HG02610 (cell line): ENCODE data around the gene CCDC93.

Experiments
- ATAC-seq: cut with Tn5 transposase; IDR thresholded peaks from one replicate; pipeline ENCODE4 v1.9.1; 2021; ENCODE audit warnings: mild to moderate bottlenecking, moderate library complexity; ENCODE audit not compliant: unreplicated experiment

CCDC93 gene

GRCh38 chr2:117958186-117958585 is 55.7 kb downstream of the CCDC93 start:
- ATAC-seq, result no peak

DNA sequence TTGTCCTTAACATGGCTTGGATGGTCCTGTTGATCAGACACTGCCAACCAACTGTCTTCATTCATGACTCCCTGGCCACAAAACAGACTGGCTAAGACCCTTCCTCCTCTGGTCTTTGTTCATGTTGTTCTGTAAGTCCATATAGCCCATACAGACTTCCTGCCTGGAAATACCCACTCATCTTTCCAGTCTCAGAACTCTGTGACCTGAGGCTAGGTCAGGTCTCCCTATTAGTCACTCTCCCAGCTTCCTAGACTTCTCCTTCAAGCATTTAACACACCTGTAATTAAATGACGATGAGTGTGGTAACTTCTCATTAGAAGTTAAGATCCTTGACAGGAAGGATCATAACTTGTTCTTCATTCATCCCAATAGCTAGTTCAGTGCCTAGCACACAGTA is 56.3 kb downstream of the CCDC93 start:
- no peak for ATAC-seq

DNA sequence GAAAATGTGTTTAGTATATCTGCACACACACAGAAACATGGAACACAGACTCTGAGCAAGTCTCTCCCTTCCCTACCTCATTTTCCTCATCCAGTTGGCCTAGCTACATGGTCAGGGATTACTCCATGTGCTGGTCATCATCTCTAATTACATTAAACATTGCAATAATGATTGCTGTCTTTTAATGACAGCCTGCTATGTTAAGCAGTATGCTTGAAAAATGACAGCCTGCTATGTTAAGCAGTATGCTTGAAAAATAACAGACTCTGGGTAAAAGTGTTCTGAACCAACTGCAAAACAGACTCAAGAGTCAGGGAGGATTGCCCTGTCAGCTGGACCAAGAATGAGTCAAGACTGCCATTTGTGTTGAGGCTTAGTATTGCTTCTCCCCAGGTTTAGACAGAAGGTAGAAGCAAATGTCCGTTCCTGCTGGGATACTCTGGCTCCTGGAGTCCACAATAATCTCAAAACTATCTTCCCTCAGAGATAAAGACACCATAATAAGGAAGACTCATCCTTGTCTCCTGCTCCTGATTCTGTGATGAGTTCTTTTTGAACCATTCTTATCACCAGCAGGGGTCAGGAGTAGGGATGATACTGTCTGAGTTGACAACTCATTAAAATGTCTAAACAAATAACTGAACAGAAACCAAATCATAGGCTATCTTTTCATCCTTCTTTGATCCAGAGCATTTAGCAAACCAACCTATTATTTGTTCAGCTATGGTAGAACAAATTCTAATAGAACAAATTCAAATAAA is 57.7 kb downstream of the CCDC93 start:
- ATAC-seq, result no peak

DNA sequence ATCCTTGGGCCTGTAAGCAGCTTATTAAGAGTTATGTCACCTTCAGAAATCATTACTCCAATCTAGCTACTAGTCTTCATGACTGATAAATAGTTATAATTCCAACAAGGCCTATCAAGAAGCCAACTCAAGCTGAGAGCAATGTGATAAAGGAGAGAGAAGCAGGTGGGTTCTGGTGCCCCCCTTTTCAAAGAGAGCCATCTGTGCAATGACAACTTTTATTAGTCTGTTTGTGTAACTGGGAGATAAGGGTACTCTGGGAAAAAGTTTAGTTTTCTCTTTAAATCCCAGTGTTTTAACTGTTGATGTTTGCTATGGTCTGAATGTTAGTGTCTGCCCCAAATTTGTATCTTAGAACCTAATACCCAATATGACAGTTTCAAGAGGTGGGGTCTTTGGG is 60.6 kb downstream of the CCDC93 start:
- no peak for ATAC-seq

- ATAC-seq, result no peak
These were observed 61.2 kb downstream of the CCDC93 start for GRCh38 chr2:117952701-117953100.

GRCh38 chr2:117952228-117952627 is 61.6 kb downstream of the CCDC93 start:
- ATAC-seq, result no peak

DNA sequence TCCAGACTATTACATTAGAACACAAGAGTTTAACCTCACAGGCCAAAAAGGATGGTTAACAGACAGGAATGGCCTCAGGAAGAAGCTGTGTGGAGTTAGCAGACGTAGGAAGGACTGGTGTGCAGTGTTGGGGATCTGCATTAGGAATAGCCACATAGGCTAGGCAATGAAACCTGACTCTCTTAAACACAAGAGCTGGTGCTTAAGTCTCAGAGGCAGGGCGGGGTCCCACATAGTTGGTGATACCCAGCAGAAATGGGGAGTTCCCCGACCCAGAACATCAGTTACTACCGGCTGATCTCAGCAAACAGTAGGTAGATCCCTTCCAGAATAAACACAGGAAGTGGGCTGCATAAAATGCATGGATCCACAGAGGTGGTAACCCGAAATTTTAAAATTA is 64.1 kb downstream of the CCDC93 start:
- no peak for ATAC-seq

DNA sequence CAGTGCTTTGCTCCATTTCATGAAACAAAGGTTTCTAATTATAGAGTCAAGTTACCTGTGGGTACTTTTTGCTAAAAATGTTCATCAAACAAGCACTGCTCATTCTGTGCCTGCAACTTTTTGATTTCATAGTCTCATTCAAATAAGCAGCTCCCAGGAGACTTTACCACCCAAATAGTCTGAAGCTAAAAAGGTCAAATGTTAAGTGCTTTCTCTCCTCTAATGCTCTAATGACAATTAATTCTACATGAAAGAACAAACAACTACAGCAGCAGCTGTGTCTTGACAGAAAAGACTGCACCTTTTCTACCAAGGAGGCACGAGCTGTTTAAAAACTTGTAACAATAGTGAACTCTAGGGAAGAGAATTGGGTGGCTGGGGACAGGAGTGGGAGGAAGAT is 65.3 kb downstream of the CCDC93 start:
- no peak for ATAC-seq

GRCh38 chr2:117945296-117945695 is 68.6 kb downstream of the CCDC93 start:
- no peak for ATAC-seq

DNA sequence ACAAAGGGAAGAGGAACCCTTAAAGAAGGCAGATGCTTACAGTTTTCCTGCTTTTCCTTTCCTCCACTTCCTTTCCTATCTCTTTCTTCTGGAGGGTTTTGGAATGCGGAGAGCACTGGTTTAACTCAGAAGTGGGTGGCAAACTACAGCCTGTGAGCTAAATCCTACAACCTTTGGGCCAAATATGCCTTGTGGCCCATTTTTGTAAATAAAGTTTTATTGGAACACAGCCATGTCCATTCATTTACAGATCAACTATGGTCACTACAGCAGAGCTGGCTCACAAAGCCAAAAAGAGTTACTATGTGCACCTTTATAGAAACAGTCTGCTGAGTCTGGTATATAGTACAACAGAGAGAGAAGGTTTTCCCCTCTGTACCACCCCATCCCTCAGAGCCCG is 69.1 kb downstream of the CCDC93 start:
- ATAC-seq, result no peak

GRCh38 chr2:117943013-117943672 is 70.7 kb downstream of the CCDC93 start:
- no peak for ATAC-seq

- no peak for ATAC-seq
These were observed 71.3 kb downstream of the CCDC93 start for GRCh38 chr2:117942551-117942950.

GRCh38 chr2:117941693-117942092 is 72.2 kb downstream of the CCDC93 start:
- no peak for ATAC-seq

GRCh38 chr2:117940436-117940835 is 73.4 kb downstream of the CCDC93 start:
- ATAC-seq, result no peak

DNA sequence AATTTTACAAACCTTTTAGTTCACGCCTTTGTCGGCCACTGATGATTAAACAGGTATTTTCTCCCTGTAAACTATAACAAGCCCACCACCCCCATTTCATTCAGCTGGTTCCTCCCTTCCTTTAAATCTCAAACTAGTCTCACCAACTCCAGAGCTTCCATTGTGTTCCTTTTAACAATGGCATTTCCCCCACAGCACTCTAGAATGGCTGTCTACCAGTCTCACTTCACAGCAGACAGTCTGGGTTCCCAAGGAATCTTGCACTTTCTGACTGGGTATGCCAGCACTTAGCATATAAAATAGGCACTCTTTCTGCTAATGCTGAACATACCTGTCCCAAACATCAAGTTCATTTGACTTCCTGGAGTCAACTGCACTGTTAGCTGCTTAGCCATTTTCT is 75.3 kb downstream of the CCDC93 start:
- no peak for ATAC-seq

- no peak for ATAC-seq
These were observed 76.9 kb downstream of the CCDC93 start for GRCh38 chr2:117936871-117937428.

- no peak for ATAC-seq
These were observed 77.9 kb downstream of the CCDC93 start for GRCh38 chr2:117935954-117936353.

DNA sequence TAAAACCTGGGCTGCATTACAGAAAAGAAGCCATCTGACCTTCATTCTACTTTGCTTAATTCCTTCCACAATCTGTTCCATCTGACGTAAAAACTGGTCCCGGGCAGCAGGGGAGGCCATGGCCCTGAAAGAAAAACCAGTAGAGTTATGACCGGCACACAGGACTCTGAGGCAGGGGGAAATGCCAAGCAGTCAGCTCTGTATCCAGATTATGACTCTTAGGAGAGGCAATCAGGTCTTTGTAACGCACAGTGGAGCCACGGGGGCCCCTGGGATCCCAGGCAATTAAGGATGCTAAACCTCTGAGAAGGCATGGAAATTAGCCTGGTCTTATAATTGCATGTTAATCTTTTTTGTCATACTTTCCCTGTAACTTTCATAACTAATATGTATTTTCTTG is 78.4 kb downstream of the CCDC93 start:
- no peak for ATAC-seq

- no peak for ATAC-seq
These were observed 80.0 kb downstream of the CCDC93 start for GRCh38 chr2:117933884-117934354.

DNA sequence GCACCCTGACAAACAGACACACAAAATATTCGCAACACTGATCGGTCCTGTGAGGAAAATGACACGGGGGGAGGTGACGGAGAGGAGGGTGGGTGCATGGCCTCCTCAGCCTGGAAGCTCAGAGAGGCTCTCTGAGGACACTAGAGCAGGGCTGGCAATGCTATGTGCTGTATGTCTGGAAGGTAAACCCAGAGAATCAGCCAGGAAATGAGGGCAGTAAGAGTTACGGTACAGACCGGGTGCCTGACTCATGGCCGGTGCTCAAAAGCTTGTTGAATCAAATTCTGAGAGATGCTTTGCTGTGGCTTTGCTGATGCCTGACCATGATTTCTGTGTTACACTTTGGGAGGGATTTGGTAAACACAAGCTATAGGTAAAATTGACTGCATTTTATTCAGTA is 81.9 kb downstream of the CCDC93 start:
- ATAC-seq, result no peak

- ATAC-seq, result no peak
These were observed 82.6 kb downstream of the CCDC93 start for GRCh38 chr2:117931266-117931665.

GRCh38 chr2:117930775-117931174 is 83.1 kb downstream of the CCDC93 start:
- ATAC-seq, result no peak
